Kidney (tissue), 14 donors: ENCODE data around the gene PPP1CB. TPM values are rescaled to one million over a fixed set of nuclear protein-coding genes. Genes with fewer than 3 reads are reported as not detected.

Experiments used
- DNase-seq, 5 donors: peaks; one replicate each; pipeline ENCODE4 v3.0.0-alpha.2; 2013 to 2020
- FAIRE-seq: peaks from 2 replicates; lab custom pipeline; 2012; peaks lifted over from hg19 to GRCh38; lab: Jason Lieb, UNC
- H3K27ac ChIP-seq, 2 donors: one replicate each; pipeline ENCODE4 v1.7.0; 2013; ENCODE audit warnings: low read depth in 2 of 2, low read length in 2 of 2, inconsistent platforms in 1 of 2
- H3K27me3 ChIP-seq: one replicate; pipeline ENCODE4 v1.7.1; 2013; ENCODE audit warnings: low read length, inconsistent platforms; ENCODE audit not compliant: control insufficient read depth, insufficient read depth
- H3K36me3 ChIP-seq, 3 donors: one replicate each; pipeline versions ENCODE4 v1.7.0 to v1.7.1; 2013; ENCODE audit warnings: low read length in 3 of 3, control low read depth in 1 of 3, inconsistent platforms in 1 of 3; ENCODE audit not compliant: insufficient read depth in 3 of 3, control insufficient read depth in 2 of 3
- H3K4me1 ChIP-seq, 3 donors: one replicate each; pipeline versions ENCODE4 v1.7.0 to v1.7.1; 2013; ENCODE audit warnings: low read length in 3 of 3, inconsistent platforms in 1 of 3, low read depth in 1 of 3; ENCODE audit not compliant: control insufficient read depth in 2 of 3, insufficient read depth in 2 of 3
- H3K4me3 ChIP-seq, 3 donors: one replicate each; pipeline versions ENCODE4 v1.7.0 to v1.8.1; 2013; ENCODE audit warnings: low read length in 3 of 3, control low read depth in 1 of 3, inconsistent platforms in 1 of 3
- H3K9ac ChIP-seq, 3 donors: one replicate each; pipeline versions ENCODE4 v1.7.0 to v1.7.1; 2013; ENCODE audit warnings: low read length in 3 of 3, control low read depth in 1 of 3, inconsistent platforms in 1 of 3
- H3K9me3 ChIP-seq, 3 donors: one replicate each; pipeline versions ENCODE4 v1.7.0 to v1.7.1; 2013; ENCODE audit warnings: low read length in 3 of 3, control low read depth in 1 of 3, inconsistent platforms in 1 of 3; ENCODE audit not compliant: control insufficient read depth in 2 of 3, insufficient read depth in 1 of 3
- intact Hi-C: fragments of 100-400 bp; cut with DNase I; formaldehyde crosslinking; loops from one replicate; pipeline ENCODE4 v1.11.1; 2022
- polyA plus RNA-seq: library from polyadenylated mRNA; stranded (reverse); fragments of 350-450 nt; fragmentation: Illumina TruSeq; extraction: RNeasy Lipid Tissue Mini Kit (QIAGEN cat#74804); gene quantifications from one replicate; pipeline ENCODE4 v1.2.3, GENCODE V29; 2014; ENCODE audit warnings: low read depth, low replicate concordance; ENCODE audit not compliant: insufficient read depth
- total RNA-seq: library from RNA; stranded (reverse); fragmentation: NEBNext Ultra II Directional; extraction: Animal tissue kit (Norgen Biotek cat#: 25700); gene quantifications from one replicate; pipeline ENCODE4 v1.2.1, GENCODE V29; 2021
- TF ChIP-seq, protein P1 (sequence below): IDR thresholded peaks from 3 replicates; pipeline ENCODE4 v1.5.1; 2012; ENCODE audit warnings: mild to moderate bottlenecking, moderate library complexity, borderline replicate concordance; ENCODE audit not compliant: insufficient read depth; ENCODE audit errors: extremely low read depth
- donor health status: control.
- donor health status: control.
- donor health status: control.
- donor health status: control.
- donor health status: control.
- donor health status: DM: yes; HTN: yes; CAD: no.
- donor health status: Normal renal cell carcinoma (clear cell type).

The PPP1CB gene
- total and polyA plus RNA-seq, 2 donors from 2014 or later, result 63.3 to 358 TPM

- FAIRE-seq (peak; percentile 3), DNase-seq (no peak)
- Histone ChIP-seq H3K27me3 (no peaks in the 10 kb centered on the region), H3K9ac (no peak overlapping the region), H3K27ac (no peak overlapping the region), H3K36me3 (no peaks in the 10 kb centered on the region), H3K9me3 (no peaks in the 10 kb centered on the region), H3K4me1 (no peaks in the 10 kb centered on the region), H3K4me3 (no peak overlapping the region)
- intact Hi-C loops, result no loop called here
- TF ChIP-seq, protein P1, sequence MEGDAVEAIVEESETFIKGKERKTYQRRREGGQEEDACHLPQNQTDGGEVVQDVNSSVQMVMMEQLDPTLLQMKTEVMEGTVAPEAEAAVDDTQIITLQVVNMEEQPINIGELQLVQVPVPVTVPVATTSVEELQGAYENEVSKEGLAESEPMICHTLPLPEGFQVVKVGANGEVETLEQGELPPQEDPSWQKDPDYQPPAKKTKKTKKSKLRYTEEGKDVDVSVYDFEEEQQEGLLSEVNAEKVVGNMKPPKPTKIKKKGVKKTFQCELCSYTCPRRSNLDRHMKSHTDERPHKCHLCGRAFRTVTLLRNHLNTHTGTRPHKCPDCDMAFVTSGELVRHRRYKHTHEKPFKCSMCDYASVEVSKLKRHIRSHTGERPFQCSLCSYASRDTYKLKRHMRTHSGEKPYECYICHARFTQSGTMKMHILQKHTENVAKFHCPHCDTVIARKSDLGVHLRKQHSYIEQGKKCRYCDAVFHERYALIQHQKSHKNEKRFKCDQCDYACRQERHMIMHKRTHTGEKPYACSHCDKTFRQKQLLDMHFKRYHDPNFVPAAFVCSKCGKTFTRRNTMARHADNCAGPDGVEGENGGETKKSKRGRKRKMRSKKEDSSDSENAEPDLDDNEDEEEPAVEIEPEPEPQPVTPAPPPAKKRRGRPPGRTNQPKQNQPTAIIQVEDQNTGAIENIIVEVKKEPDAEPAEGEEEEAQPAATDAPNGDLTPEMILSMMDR, result no peak
Measured at GRCh38 chr2:28822036-28822435, 70.4 kb downstream of the PPP1CB start.

DNA sequence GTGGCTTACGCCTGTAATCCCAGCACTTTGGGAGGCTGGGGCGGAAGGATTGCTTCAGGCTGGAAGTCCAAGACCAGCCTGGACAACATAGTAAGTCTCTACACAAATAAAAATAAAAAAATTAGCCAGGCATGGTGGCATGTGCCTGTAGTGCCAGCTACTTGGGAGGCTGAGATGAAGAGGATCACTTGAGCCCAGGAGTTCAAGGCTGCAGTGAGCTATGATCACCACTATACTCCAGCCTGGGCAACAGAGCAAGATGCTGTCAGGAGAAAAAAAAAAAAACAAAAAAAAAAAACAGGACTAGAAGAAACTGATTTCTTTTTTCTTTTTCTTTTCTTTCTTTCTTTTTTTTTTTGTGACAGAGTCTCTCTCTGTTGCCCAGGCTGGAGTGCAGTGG, 72.6 kb downstream of the PPP1CB start:
- H3K27me3 ChIP-seq, result no peaks in the 10 kb centered on the region
- no peaks in the 10 kb centered on the region for H3K4me1 ChIP-seq
- intact Hi-C loops, result no loop called here
- H3K9ac ChIP-seq, result no peak overlapping the region
- TF ChIP-seq, protein P1, result no peak
- no peak for DNase-seq
- no peak for FAIRE-seq
- no peaks in the 10 kb centered on the region for H3K9me3 ChIP-seq
- no peak overlapping the region for H3K27ac ChIP-seq
- H3K36me3 ChIP-seq, result no peaks in the 10 kb centered on the region
- no peak overlapping the region for H3K4me3 ChIP-seq

- Histone ChIP-seq H3K9me3 (no peaks in the 10 kb centered on the region), H3K4me3 (no peak overlapping the region), H3K27me3 (no peaks in the 10 kb centered on the region), H3K4me1 (no peaks in the 10 kb centered on the region), H3K36me3 (no peaks in the 10 kb centered on the region), H3K27ac (no peak overlapping the region), H3K9ac (no peak overlapping the region)
- intact Hi-C loops, result no loop called here
- DNase-seq (no peak), FAIRE-seq (no peak)
- TF ChIP-seq, protein P1, result no peak
Measured at GRCh38 chr2:28824870-28825269, 73.2 kb downstream of the PPP1CB start.

- no peak overlapping the region for H3K9ac ChIP-seq
- FAIRE-seq (no peak), DNase-seq (no peak)
- no peaks in the 10 kb centered on the region for H3K4me1 ChIP-seq
- no peaks in the 10 kb centered on the region for H3K9me3 ChIP-seq
- TF ChIP-seq, protein P1, result no peak
- intact Hi-C loops, result no loop called here
- H3K36me3 ChIP-seq, result no peaks in the 10 kb centered on the region
- H3K27ac ChIP-seq, result no peak overlapping the region
- no peak overlapping the region for H3K4me3 ChIP-seq
- H3K27me3 ChIP-seq, result no peaks in the 10 kb centered on the region
Measured at GRCh38 chr2:28828382-28828781, 76.8 kb downstream of the PPP1CB start.
